HepG2 (cell line): ENCODE measurements around the gene ZNF217. TPM values are rescaled to one million over a fixed set of nuclear protein-coding genes. Genes with fewer than 3 reads are reported as not detected.
A peak's percentile ranks its signal among the peaks of the same experiment; 100 is the strongest.

Experiments used
- ARID5B ChIP-seq: IDR thresholded peaks from 2 replicates; pipeline ENCODE4 v1.4.0; 2020; ENCODE audit warnings: mild to moderate bottlenecking, missing genetic modification reagents
- HNF1A ChIP-seq, 2 experiments: sonication (generic) in 1 of 2; formaldehyde crosslinking in 1 of 2; IDR thresholded peaks; 2 replicates each; pipeline versions ENCODE4 v1.4.0 to v1.6.1; 2016 to 2020; ENCODE audit warnings: borderline replicate concordance in 1 of 2, low read depth in 1 of 2, mild to moderate bottlenecking in 1 of 2, missing genetic modification reagents in 1 of 2
- MTA3 ChIP-seq: sonication (generic); formaldehyde crosslinking; IDR thresholded peaks from 2 replicates; pipeline ENCODE4 v1.4.0; 2020; ENCODE audit warnings: missing genetic modification reagents
- REPIN1 ChIP-seq: sonication (generic); formaldehyde crosslinking; IDR thresholded peaks from 2 replicates; pipeline ENCODE4 v1.8.0; 2022; ENCODE audit warnings: missing genetic modification reagents, low read depth, mild to moderate bottlenecking, borderline replicate concordance
- SP140L ChIP-seq: sonication (generic); formaldehyde crosslinking; IDR thresholded peaks from 2 replicates; pipeline ENCODE4 v1.4.0; 2020; ENCODE audit warnings: missing genetic modification reagents, borderline replicate concordance
- SPEN ChIP-seq: sonication (generic); formaldehyde crosslinking; IDR thresholded peaks from 2 replicates; pipeline ENCODE4 v1.5.1; 2020; ENCODE audit warnings: low read depth, mild to moderate bottlenecking, missing genetic modification reagents
- ZBTB2 ChIP-seq: sonication (generic); formaldehyde crosslinking; IDR thresholded peaks from 2 replicates; pipeline ENCODE4 v1.8.0; 2022; ENCODE audit warnings: low read depth, missing genetic modification reagents
- ZBTB38 ChIP-seq: sonication (generic); formaldehyde crosslinking; IDR thresholded peaks from 2 replicates; pipeline ENCODE4 v1.5.1; 2020; ENCODE audit warnings: mild to moderate bottlenecking, missing genetic modification reagents
- ZNF138 ChIP-seq: sonication (generic); formaldehyde crosslinking; IDR thresholded peaks from 2 replicates; pipeline ENCODE4 v1.5.0; 2020; ENCODE audit warnings: mild to moderate bottlenecking, low read depth, missing genetic modification reagents
- ZNF207 ChIP-seq: fragments of 450-650 bp; IDR thresholded peaks from 2 replicates; pipeline ENCODE4 v1.6.1; 2016; ENCODE audit warnings: antibody characterized with exemption, borderline replicate concordance
- ZNF616 ChIP-seq: sonication (generic); formaldehyde crosslinking; IDR thresholded peaks from 2 replicates; pipeline ENCODE4 v1.5.0; 2020; ENCODE audit warnings: low read depth, mild to moderate bottlenecking, missing genetic modification reagents
- ZSCAN12 ChIP-seq: sonication (generic); formaldehyde crosslinking; IDR thresholded peaks from 2 replicates; pipeline ENCODE4 v1.9.0; 2021; ENCODE audit warnings: mild to moderate bottlenecking, missing genetic modification reagents
- polyA plus RNA-seq, 8 experiments: library from polyadenylated mRNA; depleted of rRNA in 3 of 8; stranded (reverse) in 7 of 8; unstranded in 1 of 8; fragments of >200 nt; fragmentation: Illumina TruSeq in 4 of 8; extraction: Trizol in 4 of 8; gene quantifications; 2 replicates each; pipeline versions ENCODE4 v1.2.1 to v1.2.3, GENCODE V29; 2011 to 2016; ENCODE audit warnings: low read depth in 4 of 8, missing spikeins in 1 of 8, mixed read lengths in 1 of 8; ENCODE audit not compliant: insufficient read depth in 1 of 8
- total RNA-seq, 5 experiments: library from RNA; depleted of rRNA; stranded (reverse); fragments of >200 nt; fragmentation: Illumina TruSeq; extraction: Trizol; gene quantifications; 2 replicates each; pipeline ENCODE4 v1.2.3, GENCODE V29; 2016; ENCODE audit warnings: low read depth in 1 of 5
- TF ChIP-seq, protein P1 (sequence below): sonication (generic); formaldehyde crosslinking; IDR thresholded peaks from 2 replicates; pipeline ENCODE4 v1.5.1; 2020; ENCODE audit warnings: mild to moderate bottlenecking, missing genetic modification reagents, moderate library complexity

Gene ZNF217
- total and polyA plus RNA-seq, 2 of the 13 experiments (the other 11 are each of a cell fraction or from before 2014, with no cell fraction given) = 22.3 to 29.8 TPM

DNA sequence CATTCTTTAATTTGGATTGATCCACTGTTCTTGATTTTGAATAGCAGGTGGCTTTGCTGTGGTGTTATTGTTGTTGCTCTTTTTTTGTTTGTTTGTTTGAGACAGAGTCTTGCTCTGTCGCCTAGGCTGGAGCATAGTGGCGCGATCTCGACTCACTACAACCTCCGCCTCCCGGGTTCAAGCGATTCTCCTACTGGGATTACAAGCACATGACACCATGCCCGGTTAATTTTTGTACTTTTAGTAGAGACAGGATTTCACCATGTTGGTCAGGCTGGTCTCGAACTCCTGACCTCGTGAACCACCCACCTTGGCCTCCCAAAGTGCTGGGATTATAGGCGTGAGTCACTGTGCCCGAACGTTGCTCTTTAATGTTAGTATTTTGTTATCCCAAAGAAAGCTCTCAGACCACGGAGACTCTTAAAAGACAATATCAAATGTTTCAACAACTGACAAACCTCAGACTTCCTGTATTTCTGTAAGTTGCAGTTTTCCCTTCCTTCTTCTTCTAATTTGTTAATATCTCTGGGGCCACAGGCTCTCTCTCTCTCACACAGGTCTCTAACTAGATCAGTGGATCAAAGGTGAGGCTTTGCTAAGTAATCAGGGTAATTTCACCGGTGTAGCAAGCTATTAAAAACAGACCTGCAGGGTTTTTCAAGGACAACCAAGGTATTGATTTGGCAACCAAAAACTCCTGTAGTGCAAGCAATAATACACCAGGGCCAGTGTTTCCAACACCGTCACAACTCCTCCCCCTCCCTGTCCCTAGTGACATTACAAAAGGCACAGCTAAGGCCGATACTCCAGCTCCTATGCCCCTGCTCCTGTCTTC lies 48.8 kb upstream of the ZNF217 start (continued):
- peak; percentile 70 for TF ChIP-seq HNF1A (IDR thresholded peaks at IDR 0.05; ENCODE audit: low read depth)
- peak; percentile 29; the same call in 1 of the 2 replicates for TF ChIP-seq HNF1A (CRISPR knock-in tag; IDR thresholded peaks at IDR 0.05; ENCODE audit: borderline replicate concordance)
- TF ChIP-seq ZNF616 (CRISPR knock-in tag) = no peak
- TF ChIP-seq ARID5B (CRISPR knock-in tag) = peak; percentile 95
- 0 out of 2 replicates have a peak, but pooled peaks have one; percentile 19 for TF ChIP-seq ZSCAN12 (CRISPR knock-in tag)
- peak; percentile 72 for TF ChIP-seq ZBTB38
- no peak for TF ChIP-seq SP140L
- no peak for TF ChIP-seq MTA3 (CRISPR knock-in tag)
- TF ChIP-seq SPEN = 0 out of 2 replicates have a peak, but pooled peaks have one; percentile 43
- peak; percentile 90 for TF ChIP-seq REPIN1
- TF ChIP-seq ZNF207 = no peak
- TF ChIP-seq, protein P1, sequence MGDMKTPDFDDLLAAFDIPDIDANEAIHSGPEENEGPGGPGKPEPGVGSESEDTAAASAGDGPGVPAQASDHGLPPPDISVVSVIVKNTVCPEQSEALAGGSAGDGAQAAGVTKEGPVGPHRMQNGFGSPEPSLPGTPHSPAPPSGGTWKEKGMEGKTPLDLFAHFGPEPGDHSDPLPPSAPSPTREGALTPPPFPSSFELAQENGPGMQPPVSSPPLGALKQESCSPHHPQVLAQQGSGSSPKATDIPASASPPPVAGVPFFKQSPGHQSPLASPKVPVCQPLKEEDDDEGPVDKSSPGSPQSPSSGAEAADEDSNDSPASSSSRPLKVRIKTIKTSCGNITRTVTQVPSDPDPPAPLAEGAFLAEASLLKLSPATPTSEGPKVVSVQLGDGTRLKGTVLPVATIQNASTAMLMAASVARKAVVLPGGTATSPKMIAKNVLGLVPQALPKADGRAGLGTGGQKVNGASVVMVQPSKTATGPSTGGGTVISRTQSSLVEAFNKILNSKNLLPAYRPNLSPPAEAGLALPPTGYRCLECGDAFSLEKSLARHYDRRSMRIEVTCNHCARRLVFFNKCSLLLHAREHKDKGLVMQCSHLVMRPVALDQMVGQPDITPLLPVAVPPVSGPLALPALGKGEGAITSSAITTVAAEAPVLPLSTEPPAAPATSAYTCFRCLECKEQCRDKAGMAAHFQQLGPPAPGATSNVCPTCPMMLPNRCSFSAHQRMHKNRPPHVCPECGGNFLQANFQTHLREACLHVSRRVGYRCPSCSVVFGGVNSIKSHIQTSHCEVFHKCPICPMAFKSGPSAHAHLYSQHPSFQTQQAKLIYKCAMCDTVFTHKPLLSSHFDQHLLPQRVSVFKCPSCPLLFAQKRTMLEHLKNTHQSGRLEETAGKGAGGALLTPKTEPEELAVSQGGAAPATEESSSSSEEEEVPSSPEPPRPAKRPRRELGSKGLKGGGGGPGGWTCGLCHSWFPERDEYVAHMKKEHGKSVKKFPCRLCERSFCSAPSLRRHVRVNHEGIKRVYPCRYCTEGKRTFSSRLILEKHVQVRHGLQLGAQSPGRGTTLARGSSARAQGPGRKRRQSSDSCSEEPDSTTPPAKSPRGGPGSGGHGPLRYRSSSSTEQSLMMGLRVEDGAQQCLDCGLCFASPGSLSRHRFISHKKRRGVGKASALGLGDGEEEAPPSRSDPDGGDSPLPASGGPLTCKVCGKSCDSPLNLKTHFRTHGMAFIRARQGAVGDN (CRISPR knock-in tag) = no peak
- no peak for TF ChIP-seq ZNF138 (CRISPR knock-in tag)
- TF ChIP-seq ZBTB2 = no peak
